ENCODE measurements around the gene SDF4. TPM values are rescaled to one million over a fixed set of nuclear protein-coding genes. Genes with fewer than 3 reads are reported as not detected.

Gene SDF4
- total RNA-seq, 4 donors from 2014 or later = 42.6 to 143 (median 87.8) TPM

- TF ChIP-seq, protein P1, sequence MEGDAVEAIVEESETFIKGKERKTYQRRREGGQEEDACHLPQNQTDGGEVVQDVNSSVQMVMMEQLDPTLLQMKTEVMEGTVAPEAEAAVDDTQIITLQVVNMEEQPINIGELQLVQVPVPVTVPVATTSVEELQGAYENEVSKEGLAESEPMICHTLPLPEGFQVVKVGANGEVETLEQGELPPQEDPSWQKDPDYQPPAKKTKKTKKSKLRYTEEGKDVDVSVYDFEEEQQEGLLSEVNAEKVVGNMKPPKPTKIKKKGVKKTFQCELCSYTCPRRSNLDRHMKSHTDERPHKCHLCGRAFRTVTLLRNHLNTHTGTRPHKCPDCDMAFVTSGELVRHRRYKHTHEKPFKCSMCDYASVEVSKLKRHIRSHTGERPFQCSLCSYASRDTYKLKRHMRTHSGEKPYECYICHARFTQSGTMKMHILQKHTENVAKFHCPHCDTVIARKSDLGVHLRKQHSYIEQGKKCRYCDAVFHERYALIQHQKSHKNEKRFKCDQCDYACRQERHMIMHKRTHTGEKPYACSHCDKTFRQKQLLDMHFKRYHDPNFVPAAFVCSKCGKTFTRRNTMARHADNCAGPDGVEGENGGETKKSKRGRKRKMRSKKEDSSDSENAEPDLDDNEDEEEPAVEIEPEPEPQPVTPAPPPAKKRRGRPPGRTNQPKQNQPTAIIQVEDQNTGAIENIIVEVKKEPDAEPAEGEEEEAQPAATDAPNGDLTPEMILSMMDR (IDR thresholded peaks at IDR 0.05; ENCODE audit: low read depth) = no peak
These were observed 8.5 kb upstream of the SDF4 start for GRCh38 chr1:1240348-1240732.

DNA sequence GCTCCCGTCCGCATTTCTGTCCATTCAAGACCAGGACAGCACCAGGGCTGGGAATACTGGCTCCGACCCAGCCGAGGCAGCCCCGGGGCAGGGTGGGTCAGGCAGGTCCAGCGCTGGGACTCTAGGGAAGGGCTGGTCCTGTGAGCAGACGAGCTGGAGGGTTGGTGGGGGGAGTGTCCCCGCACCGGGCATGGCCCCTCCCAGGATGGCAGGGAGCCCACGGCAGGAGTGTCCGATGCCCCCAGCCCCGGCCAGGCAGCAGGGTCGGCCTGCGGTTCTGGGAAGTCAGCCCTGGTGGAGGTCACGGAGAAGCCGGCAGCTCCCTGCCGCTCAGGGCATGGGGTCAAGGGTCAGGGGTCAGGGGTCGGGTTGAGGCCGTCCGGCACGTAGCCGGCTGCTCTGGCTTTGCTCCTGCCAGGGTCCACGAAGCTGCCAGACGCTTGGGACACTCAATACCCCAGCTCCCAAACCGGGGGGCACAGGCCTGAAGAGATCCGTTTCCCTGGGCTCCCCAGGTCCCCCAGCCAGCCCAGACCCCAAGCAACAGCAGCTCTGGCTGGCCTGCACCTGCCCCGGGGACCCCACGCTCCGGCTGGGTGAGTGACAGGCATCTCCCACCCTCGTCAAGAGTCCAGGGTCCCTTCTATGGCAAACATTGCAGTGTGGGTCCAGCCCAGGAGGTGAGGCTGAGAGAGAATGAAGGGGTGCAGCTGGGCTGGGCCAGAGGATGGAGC, 8.0 kb upstream of the SDF4 start:
- TF ChIP-seq, protein P1 (IDR thresholded peaks at IDR 0.05; ENCODE audit: low read depth) = no peak

DNA sequence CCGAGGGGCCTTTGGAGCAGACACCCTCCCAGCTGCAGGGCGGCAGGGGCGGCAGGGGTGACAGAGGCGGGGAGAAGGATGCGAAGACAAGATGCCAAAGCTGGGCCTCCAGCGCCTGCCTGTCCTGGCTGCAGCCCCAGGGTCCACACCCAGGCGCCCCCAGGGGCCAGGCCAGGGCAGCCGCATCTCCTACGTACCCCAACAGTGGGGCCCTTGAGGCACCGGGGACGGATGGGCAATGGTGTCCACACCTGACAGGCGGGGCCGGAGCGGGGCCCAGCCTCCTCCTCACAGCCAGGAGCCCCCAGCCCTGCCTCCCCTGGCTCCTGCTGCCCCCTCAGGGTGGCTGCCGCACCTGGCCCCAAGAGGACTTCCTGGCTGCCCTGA, 7.4 kb upstream of the SDF4 start:
- TF ChIP-seq, protein P1 (IDR thresholded peaks at IDR 0.05; ENCODE audit: low read depth) = no peak

GRCh38 chr1:1238702-1239178, 6.9 kb upstream of the SDF4 start:
- TF ChIP-seq, protein P1 (IDR thresholded peaks at IDR 0.05; ENCODE audit: low read depth) = no peak

GRCh38 chr1:1237874-1238701, 6.3 kb upstream of the SDF4 start:
- TF ChIP-seq, protein P1 (IDR thresholded peaks at IDR 0.05; ENCODE audit: low read depth) = no peak

- TF ChIP-seq, protein P1 (IDR thresholded peaks at IDR 0.05; ENCODE audit: low read depth) = no peak
These were observed 5.4 kb upstream of the SDF4 start for GRCh38 chr1:1236945-1237873.
